ENCODE measurements around the gene ALKBH3.

Gene ALKBH3

GRCh38 chr11:43880640-43881159 is at the start of gene ALKBH3:
Gene ALKBH3, plus strand, starts transcription at chr11:43880831. Its CDS starts 1,822 bp downstream, at chr11:43882653.
- peak; percentile 51 for DNase-seq (ENCODE audit: low spot score)

- no peak for DNase-seq (ENCODE audit: low spot score)
Observed at GRCh38 chr11:43830928-43831440, 49.6 kb upstream of the ALKBH3 start.

- no peak for DNase-seq (ENCODE audit: low spot score)
Observed at GRCh38 chr11:43832536-43832935, 48.1 kb upstream of the ALKBH3 start.

- DNase-seq (ENCODE audit: low spot score) = no peak
Observed at GRCh38 chr11:43833657-43834073, 47.0 kb upstream of the ALKBH3 start.

GRCh38 chr11:43834286-43834685 is 46.3 kb upstream of the ALKBH3 start:
- no peak for DNase-seq (ENCODE audit: low spot score)

GRCh38 chr11:43835104-43835503 is 45.5 kb upstream of the ALKBH3 start:
- no peak for DNase-seq (ENCODE audit: low spot score)

GRCh38 chr11:43837879-43838278 is 42.8 kb upstream of the ALKBH3 start:
- DNase-seq (ENCODE audit: low spot score) = no peak

GRCh38 chr11:43842021-43842420 is 38.6 kb upstream of the ALKBH3 start:
- DNase-seq (ENCODE audit: low spot score) = no peak

GRCh38 chr11:43845816-43846215 is 34.8 kb upstream of the ALKBH3 start:
- no peak for DNase-seq (ENCODE audit: low spot score)

GRCh38 chr11:43852057-43852636 is 28.5 kb upstream of the ALKBH3 start:
- DNase-seq (ENCODE audit: low spot score) = peak; percentile 21

GRCh38 chr11:43853781-43854180 is 26.9 kb upstream of the ALKBH3 start:
- no peak for DNase-seq (ENCODE audit: low spot score)

GRCh38 chr11:43856993-43857392 is 23.6 kb upstream of the ALKBH3 start:
- no peak for DNase-seq (ENCODE audit: low spot score)

- no peak for DNase-seq (ENCODE audit: low spot score)
Observed at GRCh38 chr11:43861141-43861540, 19.5 kb upstream of the ALKBH3 start.

- DNase-seq (ENCODE audit: low spot score) = no peak
Observed at GRCh38 chr11:43866520-43866919, 14.1 kb upstream of the ALKBH3 start.

GRCh38 chr11:43866969-43867368 is 13.7 kb upstream of the ALKBH3 start:
- DNase-seq (ENCODE audit: low spot score) = no peak

GRCh38 chr11:43868852-43869567 is 11.6 kb upstream of the ALKBH3 start:
- DNase-seq (ENCODE audit: low spot score) = no peak

GRCh38 chr11:43871051-43871450 is 9.6 kb upstream of the ALKBH3 start:
- no peak for DNase-seq (ENCODE audit: low spot score)

- DNase-seq (ENCODE audit: low spot score) = no peak
Observed at GRCh38 chr11:43872995-43873394, 7.6 kb upstream of the ALKBH3 start.

GRCh38 chr11:43874078-43874477 is 6.6 kb upstream of the ALKBH3 start:
- DNase-seq (ENCODE audit: low spot score) = no peak

- DNase-seq (ENCODE audit: low spot score) = no peak
Observed at GRCh38 chr11:43874738-43875137, 5.9 kb upstream of the ALKBH3 start.

- DNase-seq (ENCODE audit: low spot score) = no peak
Observed at GRCh38 chr11:43879789-43880639, 617 bp upstream of the ALKBH3 start.

- no peak for DNase-seq (ENCODE audit: low spot score)
Observed at GRCh38 chr11:43892851-43893250, 12.2 kb downstream of the ALKBH3 start.

Data from HuH-7.5 (cell line).